ENCODE results near the gene UNC13A.

DNA sequence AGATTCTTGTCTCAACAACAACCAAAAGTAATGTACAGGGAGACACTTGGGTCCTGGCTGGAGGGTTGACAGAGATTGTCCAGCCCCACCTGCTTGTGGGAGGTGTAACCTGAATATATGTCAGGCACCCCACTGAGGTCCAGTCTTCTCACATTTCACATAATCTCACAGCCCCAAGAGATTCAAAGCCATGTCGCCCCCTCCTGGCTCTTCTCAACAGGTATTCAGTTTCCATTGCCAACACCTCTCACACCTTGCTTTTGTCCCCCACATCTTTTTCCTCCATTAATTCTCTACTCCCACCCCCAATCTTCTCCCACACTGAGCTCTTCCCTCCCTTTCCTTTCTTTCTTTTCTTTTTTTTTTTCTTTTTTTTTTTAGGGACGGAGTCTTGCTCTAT, 11.2 kb downstream of the UNC13A start:
- no peak for TF ChIP-seq POLR2A (IDR thresholded peaks at IDR 0.05; ENCODE audit: extremely low read depth, insufficient read length)
- TF ChIP-seq, protein P1, sequence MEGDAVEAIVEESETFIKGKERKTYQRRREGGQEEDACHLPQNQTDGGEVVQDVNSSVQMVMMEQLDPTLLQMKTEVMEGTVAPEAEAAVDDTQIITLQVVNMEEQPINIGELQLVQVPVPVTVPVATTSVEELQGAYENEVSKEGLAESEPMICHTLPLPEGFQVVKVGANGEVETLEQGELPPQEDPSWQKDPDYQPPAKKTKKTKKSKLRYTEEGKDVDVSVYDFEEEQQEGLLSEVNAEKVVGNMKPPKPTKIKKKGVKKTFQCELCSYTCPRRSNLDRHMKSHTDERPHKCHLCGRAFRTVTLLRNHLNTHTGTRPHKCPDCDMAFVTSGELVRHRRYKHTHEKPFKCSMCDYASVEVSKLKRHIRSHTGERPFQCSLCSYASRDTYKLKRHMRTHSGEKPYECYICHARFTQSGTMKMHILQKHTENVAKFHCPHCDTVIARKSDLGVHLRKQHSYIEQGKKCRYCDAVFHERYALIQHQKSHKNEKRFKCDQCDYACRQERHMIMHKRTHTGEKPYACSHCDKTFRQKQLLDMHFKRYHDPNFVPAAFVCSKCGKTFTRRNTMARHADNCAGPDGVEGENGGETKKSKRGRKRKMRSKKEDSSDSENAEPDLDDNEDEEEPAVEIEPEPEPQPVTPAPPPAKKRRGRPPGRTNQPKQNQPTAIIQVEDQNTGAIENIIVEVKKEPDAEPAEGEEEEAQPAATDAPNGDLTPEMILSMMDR (IDR thresholded peaks at IDR 0.05; ENCODE audit: low read depth, low read length) = peak; percentile 3
- TF ChIP-seq MYC (IDR thresholded peaks at IDR 0.05; ENCODE audit: low read depth, low read length) = no peak
- TF ChIP-seq, protein P2, sequence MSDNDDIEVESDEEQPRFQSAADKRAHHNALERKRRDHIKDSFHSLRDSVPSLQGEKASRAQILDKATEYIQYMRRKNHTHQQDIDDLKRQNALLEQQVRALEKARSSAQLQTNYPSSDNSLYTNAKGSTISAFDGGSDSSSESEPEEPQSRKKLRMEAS (IDR thresholded peaks at IDR 0.05; ENCODE audit: low read depth, low read length) = no peak

All from NB4 (cell line).